HUDEP-2 (cell line): Measurements from ENCODE around the gene PSMA1.
"Not testable (repeated sequence)": the region's sequence is repeated elsewhere in the genome, so short reads cannot be mapped to it uniquely, and the experiment has no call there.

Source experiments
- DNase-seq, 76 experiments: peaks; one replicate each; lab custom pipeline; 2025; ENCODE audit not compliant: unreplicated experiment in 76 of 76; lab: John Stamatoyannopoulos, UW

PSMA1 gene

DNA sequence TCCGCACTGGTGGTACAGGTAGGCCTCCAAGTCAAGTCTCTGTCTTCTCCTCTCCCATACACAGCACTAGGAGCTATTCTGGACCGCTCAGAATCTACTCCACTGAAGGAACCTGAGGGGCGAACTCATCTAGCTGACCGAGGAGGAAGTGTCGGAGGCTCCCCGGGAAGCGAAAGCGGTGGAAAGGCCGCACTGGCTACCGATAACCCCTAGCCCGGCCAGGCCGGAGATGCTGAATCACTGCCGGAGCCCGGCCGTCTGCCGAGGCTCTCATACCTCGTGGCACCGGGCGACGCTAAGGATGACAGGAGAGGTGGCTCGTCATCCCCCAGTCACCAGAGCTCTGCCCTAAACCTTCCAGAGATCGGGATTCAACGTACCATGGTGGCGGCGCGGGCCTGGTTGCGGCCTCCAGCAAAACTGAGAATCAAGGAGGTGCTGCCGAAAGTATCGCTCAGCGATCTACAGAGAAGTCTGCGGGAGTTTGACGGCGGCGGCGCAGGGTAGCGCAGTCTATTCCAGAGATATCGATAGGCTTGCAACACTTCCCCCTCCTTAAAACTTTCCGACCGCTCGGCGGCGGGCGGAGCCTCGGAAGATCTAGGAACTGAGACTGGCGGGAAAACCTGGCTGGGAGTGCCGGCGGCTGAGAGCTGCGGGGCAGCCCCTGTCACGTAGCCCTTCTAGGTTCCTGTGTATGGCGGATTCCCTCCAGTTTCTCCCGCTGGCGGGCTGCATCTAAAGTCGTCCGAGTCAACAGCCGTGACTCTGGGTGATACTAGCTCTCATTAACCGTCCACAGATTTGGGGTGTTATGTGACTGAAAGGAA, at the start of gene PSMA1:
PSMA1 (minus strand) TSS at position 470 of the 830 bp plus-strand sequence; CDS start at position 383, 87 bp downstream.
- peak; percentile 33 to 93 (median 87) for DNase-seq

DNA sequence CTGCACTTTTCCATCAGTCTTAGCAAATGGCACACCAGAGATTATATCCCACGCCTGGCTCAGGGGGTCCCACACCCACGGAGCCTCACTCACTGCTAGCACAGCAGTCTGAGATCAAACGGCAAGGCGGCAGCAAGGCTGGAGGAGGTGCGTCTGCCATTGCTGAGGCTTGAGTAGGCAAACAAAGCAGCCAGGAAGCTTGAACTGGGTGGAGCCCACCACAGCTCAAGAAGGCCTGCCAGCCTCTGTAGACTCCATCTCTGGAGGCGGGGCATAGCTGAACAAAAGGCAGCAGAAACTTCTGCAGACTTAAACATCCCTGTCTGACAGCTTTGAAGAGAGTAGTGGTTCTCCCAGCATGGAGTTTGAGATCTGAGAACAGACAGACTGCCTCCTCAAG, 49.3 kb upstream of the PSMA1 start:
- DNase-seq, result not testable (repeated sequence)

DNA sequence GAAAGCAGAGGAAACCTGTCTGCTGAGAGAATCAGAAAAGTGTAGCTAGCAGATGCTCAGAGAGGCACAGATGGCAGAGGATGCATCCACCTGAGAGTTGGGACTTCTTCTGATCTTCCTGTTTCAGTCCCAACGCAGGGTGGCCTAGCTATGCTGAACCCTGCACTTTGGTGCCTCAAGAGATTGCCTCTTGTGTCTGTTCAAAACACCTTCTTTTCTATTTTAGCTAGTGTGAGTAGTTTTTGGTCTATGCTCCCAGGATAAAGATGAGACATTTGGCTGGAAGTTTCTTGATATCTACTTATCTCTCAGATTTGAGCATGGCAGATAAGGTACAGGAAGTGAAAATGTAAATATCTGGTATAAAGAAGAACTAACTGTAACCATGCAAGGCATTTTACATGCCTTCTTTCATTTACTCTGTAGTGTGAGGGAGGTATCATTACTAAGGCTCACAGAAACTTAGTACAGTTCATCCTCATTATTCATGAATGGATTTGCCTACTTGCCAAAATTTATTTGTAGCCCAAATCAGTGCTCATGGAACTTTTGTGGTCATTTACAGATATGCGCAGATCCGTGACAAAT, 47.0 kb upstream of the PSMA1 start:
- no peak for DNase-seq

DNA sequence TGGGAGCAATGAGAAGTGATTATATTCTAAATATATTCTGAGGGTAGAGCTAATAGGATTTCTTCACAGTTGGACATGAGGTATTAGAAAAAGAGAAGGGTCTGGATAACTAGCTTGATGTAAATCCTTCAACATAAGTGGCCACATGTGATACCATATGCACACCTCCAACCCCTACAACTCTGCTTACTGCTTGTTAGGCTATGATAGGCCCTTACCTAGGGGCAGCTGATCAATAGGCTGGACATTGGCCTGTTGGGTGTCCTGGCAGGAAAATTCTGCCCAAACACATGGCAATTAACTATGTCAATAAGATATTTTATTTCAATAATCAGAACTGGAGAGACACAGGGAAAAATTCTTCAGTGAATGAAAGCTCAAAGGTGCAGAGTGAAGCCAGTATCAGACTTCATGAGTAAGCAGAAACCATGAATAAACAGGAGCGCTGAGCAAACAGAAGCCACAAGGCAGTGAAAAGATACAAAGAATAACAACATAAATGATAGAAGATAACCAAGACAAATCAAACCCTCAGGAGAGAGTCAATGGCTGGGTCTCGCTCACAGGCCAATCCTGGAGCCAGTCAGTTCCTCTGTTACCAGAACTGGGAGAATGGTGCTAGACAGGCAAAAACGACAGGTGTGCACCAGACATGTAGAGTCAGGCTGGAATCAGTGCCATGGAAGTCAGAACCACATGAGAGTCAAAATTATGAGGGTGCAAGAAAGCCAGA, 46.3 kb upstream of the PSMA1 start:
- DNase-seq, result no peak

DNA sequence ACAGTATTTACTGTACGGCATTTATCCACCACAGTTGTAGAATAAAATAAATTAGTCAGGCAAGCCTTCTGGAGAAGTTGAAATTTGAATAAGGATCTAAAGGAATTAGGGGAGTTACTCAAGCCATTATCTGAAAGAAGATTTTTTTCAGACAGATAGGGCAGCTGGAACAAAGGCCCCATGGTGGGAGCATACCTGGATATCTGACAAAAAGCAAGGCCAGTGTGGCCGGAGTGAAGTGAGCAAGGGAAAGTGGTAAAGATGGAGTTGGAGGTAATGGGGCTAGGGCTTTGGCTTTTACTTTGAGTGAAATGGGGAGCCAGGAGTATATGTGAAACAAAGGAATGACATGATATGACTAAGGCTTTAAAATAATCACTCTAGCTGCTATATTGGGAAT, 45.7 kb upstream of the PSMA1 start:
- no peak for DNase-seq

DNA sequence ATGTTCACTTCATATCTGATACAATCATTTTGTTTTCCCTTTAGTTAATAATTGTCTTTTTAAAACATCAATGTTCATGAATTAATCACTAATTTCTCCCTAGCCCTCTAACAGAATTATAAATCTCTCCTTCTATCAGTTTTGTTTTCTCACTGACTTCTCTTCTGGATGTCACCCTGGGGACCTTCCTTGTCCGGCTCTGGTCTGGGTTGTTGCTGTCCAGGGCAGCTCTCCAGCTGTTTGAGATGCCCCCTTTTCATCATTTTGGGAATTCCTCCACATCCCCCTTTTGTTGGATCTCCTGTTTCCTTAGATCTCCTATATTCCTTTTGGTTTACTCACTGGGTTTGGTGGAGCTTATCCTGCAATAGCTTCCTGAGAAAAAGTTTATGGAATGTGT, 35.6 kb upstream of the PSMA1 start:
- DNase-seq, result no peak

DNA sequence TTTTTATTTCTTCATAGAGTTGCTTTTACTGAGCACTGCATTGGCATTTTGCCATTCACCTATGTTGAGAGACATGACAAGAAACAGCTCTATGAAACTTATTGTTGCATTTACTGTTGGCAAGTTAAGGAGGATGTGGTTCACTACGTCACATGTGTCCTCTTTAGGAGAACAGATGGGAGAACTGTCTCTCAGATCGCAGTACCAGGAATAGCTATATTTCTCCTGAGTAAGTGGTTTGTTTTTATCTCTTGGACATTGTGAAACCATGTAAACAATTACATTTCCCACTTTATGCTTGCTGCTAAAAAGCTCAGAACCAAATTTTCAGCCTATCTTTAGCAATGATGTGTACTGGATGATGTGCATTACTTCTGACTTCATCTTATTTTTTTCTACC, 34.8 kb upstream of the PSMA1 start:
- no peak for DNase-seq

DNA sequence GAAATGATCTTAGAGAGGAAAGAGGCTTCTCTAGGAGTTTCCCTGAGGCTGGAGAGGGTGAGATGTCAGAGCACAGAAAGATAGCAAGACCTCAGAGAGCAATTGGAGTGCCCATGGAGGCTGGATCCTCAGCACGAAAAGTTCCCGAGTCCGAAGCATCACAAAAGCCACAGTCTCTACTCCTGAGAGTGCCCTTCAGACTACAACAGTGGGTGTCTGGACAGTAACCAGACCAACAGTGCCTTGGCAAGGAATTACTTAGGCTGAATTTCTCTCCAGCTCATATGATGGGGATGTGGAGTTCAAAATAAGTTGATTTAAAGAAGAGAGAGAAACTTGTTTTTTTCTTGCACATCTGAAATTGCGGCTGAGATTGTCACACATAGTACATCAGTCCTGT, 31.9 kb upstream of the PSMA1 start:
- DNase-seq, result no peak

DNA sequence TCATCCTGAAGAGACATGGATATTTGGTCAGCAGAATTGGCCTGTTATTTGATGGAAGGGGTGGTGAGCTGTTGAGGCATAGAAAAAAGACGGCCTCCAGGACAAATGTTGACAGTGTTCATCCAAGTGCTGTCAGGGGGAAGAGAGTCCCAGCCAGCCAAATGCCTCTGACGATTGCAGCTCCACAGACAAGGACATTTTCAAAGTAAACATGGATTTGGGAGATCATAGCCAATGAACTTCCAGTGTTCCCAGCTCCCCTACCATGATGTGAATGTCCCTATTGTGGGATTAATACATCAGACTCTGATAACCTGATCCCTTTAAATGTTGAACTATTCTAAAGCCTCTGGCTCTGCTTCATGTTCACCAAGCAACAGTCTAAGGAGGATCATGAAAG, 31.2 kb upstream of the PSMA1 start:
- DNase-seq, result no peak

DNA sequence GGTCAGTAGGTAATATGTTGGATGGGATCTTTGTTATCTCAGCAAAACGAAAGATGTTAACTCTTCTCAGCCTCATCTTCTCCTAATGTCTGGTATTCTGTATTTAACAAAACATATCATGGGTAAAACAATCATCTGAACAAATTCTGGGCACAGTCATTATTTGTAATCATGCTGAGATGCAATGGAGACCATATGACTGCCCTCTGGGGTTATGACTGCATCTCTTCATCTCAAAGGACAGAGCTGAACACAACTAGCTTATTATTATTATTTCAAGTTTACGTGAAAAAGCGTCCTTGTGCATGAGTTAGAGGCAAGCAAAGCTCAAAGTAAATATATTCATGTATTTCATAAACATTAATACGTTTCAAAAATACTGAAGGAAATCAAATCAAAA, 29.7 kb upstream of the PSMA1 start:
- no peak for DNase-seq

DNA sequence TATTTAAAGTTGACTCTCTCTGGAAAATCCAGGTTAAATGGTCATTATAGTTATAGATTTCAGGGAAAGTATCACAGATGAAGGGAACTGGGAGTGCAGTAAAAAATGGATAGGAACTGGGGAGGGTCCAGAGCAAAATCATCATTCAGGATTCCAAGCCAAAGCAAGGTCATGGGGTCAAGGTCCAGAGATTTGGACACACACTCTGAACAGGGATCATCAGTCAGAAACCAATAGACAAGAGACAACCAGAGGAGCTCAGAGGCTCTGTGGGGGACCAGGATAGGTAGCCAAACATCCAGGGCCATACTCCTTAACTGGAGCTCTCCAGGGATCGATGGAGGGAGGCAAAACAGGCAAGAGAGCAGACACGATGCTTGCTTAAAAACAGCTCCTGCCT, 27.3 kb upstream of the PSMA1 start:
- no peak for DNase-seq

DNA sequence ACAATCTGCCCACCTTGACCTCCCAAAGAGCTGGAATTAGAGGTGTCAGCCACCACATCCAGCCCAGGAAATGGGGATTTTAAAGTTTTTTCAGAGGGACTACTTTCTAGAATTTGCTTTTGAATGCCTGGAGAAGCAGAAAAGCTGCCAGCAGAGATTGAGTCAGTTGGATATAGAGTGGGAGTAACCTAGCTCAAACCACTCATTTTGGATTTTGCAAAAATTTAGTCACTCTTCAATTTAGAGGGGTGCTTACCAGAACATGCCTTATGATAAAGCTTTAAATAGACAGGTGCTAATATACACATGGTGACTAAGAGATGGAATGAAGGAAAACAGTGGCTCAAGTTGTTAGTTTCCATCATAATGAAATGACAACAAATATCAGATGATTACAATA, 26.5 kb upstream of the PSMA1 start:
- DNase-seq, result no peak

DNA sequence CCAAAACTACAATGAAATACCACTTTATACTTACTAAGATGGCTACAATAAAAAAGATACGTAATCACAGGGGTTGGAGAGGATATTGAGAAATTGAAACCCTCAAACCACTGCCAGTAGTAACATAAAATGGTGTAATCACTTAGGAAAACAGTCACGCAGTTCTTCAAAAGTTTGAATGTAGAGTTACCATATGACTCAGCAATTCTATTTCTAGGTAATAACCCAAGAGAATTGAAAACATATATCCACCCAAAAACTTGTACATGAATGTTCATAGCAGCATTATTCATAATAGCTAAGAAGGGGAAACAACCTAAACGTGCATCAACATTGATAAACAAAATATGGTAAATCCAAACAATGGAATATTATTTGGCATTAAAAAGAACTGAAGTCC, 24.4 kb upstream of the PSMA1 start:
- DNase-seq, result no peak

DNA sequence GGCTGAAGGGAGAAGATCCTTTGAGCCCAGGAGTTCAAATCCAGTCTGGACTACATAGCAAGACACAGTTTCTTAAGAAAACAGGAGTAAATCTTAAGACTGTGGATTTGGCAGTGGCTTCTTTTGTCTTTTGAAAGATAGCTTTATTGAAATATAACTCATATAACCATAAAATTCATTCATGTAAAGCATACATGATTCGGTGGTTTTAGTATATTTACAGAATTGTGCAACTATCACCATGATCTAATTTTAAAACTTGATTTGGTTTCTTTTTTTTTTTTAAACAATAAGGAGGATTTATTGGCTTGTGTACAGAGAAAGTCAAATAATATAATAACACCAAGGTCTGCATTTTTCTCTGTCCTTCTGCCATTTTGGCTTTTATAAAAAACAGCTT, 23.1 kb upstream of the PSMA1 start:
- no peak for DNase-seq

DNA sequence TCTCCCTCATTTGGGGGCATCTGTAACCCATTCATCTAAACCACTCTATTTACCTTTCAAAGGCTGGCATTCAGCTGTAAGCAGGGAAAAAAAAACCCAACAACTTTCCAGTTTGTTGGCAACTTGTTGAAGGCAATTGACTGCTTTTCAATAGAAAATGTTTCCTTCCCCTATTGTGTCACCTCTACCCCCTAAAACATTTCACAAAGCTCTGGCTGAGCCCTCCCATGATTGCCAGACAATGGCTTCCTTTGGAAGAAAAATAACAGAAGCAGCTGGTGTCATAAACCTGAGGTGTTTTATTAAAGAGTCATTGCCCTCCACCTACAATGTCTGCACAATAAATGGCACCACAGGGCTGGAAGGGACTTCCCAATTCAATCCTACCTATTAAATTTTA, 22.1 kb upstream of the PSMA1 start:
- no peak for DNase-seq

DNA sequence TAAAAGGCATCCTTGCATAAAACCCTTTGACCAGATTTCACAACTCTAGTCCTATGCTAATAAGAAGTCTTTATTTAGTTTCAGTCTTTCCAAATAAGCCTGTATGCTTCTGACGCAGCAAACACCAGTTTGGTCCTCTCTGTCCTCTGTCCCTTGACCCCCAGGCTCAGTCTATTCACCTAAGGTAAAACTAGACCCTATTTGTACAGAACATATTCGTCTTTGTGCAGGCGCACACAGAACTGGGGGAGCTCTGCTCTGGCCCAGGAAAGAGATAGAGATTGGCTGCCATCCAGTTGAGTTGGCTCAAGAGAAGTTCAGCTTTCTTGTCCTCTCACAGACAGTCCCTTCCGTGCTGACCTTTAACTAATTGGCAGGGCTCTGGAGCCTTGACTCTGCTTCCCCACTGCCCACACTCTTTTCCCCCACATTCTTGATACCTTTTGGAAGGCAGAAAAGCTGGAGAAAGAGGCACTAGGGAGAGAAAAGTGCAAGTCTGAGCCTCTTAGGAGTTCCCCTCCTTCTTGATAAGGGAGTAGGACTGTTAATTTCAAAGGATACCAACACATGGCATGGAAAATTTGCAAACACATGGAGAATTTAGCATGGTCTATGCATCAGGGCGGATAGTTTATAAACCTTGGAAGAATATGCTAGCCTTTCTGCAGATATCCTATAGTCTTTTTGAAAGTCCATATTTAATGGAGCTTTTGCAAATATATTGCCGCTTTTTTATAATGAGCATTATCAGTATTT, 21.2 kb upstream of the PSMA1 start:
- peak in 40 of 76 experiments; percentile 1 to 60 (median 22) for DNase-seq

DNA sequence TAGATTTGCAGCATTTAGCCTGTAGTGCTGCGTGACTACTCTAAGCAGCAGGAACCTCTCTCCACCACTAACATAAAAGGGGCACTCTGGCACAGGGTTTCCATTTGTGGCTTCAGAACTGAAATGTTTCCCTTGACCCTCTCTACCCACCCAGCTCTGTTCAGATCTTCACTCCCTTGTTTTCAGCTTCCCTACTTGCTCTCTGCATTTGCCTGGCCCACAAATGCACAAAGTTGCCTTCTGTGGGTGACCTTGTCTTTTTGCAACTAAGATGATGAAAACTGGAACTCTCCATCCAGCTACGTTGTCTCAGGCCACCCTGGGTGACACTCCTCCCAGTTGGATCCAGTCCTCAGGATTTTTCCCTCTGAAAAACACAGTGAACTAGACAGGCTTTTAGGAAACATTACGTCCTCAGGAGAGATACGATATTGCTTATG, 19.8 kb upstream of the PSMA1 start:
- DNase-seq, result no peak

DNA sequence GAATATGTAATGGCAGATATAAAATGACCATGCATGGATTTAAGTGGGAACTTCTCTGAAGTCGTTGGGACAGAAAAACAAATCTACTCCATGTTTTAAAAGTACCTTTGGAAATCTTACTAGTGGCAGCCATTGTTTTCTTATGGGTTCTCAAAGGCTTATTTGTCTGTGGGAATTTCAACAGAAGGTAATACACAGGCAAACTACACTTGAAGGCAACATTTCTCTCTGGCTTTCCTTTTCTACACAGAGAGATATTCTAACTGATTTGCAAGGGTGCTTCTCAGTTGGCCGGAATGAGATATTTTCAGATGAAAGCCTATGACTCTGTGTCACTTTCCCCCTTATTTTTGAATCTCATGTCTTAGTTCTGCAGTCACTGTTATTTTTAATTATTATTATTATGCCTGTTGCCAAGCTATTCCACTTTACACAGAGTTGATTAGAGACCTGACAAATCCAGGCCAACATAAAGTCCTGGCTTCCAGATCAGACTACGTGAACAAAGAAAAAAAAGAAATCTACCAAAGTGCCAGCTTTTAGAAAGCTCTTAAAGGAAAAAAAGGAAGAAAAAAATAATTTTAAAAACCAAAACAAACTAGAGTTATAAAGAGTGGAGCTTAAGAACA, 18.9 kb upstream of the PSMA1 start:
- no peak for DNase-seq

DNA sequence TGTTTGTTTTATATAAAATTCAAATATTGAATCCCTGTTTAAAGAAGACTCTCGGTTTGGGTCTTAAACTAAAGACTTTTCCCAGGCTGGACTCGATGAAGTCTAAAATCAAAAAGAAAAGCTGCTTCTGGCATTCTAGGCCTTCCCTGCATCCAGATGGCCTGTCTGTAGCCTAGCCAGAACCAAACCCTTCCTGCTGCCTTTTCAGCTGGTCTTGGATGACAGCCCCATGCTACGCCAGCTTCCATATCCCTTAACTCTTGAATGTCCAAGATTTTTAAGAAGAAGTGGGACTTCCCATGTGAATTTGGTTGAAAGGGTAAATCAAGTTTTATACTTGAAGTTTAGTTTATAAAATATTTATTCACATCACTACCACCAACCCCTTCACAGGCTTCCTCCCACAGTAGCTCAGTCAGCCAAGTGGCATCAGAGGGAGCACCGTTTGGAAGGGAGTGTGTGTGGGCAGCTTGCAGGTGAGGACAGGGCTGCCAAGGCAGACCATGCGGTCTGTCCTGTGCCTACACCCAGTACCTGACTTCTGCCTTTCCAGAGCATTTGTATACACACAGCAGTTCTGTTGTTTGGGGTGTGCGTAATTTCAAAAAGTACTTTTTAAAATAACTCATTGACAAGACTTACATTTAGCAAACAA, 18.2 kb upstream of the PSMA1 start:
- no peak for DNase-seq

DNA sequence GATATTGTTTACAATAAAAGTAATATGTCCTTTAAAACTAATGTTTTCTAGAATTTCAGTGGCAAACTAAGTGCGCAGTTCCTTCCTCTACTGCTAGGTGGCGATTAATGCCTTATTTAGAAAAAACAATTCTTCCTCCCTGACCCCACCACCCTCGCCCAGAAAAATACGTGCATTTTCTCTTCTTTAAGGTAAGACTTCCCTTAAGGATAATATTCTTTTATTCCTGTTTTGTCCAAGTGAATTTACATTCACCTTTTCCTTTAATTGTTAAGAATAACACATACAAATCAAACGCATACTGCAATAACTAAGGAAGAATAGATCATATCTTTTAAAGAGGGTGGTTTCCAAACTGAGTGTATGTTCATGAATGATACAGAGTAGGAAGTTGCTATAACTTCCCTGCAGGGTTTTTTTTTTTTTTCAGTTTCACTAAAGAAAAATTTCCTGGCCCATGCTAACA, 17.0 kb upstream of the PSMA1 start:
- peak in 29 of 76 experiments; percentile 1 to 73 (median 24) for DNase-seq
